Measurements from ENCODE around the gene NPTX2.

NPTX2 gene

DNA sequence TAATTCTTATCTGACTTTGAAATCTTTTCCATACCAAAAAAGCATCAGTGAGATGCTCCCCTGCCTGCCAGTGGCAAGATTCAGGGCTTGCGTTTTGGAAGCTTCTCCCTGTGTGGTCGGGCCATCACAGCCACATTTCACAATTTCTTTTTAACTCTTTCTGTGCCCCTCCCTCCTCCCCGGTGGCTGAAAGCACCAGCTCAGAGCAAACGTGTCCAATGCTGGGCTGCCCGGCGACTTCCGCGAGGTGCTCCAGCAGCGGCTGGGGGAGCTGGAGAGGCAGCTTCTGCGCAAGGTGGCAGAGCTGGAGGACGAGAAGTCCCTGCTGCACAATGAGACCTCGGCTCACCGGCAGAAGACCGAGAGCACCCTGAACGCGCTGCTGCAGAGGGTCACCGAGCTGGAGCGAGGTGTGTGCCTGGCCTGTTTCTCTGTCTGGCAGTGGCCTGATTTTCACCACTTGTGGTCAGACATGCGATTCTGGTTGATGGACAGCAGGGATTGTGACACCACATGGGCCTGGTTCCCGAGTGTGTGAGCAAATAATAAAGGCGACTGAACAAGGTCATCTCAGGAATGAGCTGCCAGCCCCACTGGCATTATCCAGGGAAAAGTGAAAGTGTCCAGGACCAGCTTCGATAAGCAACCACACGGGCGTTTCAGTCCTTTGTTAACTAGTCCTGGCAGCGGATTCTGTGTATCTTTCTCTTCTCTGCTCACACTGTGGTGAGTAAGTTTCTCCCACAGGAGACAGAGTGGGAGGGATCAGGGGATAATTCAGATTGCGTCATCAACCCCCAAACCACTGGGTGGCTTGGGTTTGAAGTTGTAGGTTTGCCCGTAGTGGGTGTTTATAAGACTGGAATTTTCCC lies 2.6 kb downstream of the NPTX2 start:
- peak; percentile 5 for DNase-seq

GRCh38 chr7:98621573-98622482 lies 4.7 kb downstream of the NPTX2 start:
- no peak for DNase-seq

- DNase-seq, result no peak
These were observed 5.8 kb downstream of the NPTX2 start for GRCh38 chr7:98622926-98623325.

- no peak for DNase-seq
These were observed 7.8 kb downstream of the NPTX2 start for GRCh38 chr7:98624846-98625420.

- no peak for DNase-seq
These were observed 9.7 kb downstream of the NPTX2 start for GRCh38 chr7:98626460-98627412.

- no peak for DNase-seq
These were observed 10.3 kb downstream of the NPTX2 start for GRCh38 chr7:98627413-98627790.

DNA sequence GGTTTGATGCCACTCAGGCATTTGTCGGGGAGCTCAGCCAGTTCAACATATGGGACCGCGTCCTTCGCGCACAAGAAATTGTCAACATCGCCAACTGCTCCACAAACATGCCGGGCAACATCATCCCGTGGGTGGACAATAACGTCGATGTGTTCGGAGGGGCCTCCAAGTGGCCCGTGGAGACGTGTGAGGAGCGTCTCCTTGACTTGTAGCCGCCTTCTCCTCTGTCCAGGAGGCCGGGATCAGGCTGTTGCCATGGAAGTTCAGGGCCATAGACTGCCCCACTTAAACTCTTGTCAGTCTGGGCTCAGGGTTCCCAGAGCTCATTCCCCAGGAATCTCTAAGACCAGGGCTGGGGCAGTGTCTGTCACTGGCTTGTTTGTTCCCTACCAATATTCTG lies 11.3 kb downstream of the NPTX2 start:
- DNase-seq, result no peak

- DNase-seq, result peak; percentile 4
These were observed 11.9 kb downstream of the NPTX2 start for GRCh38 chr7:98629001-98629431.

- DNase-seq, result no peak
These were observed 13.1 kb downstream of the NPTX2 start for GRCh38 chr7:98630149-98630548.

DNA sequence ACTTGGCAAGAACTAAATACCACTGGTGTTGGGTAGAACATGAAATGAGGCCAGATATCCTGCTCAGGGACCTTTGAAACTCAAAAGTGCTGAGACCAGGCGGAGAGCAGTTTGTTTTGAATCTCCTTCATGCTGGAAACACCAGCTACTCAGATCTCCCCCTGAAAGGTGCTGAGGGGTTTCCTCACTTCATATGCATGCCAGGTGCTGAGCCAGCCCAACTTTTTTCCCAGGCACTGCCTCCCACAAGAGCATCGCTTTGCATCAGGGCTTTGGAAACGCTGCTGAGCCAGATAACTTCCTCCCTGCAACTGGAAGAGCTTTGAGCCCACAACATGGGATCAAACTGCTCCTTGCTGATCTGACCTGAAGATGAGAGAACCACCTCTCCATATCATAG lies 13.7 kb downstream of the NPTX2 start:
- no peak for DNase-seq

DNA sequence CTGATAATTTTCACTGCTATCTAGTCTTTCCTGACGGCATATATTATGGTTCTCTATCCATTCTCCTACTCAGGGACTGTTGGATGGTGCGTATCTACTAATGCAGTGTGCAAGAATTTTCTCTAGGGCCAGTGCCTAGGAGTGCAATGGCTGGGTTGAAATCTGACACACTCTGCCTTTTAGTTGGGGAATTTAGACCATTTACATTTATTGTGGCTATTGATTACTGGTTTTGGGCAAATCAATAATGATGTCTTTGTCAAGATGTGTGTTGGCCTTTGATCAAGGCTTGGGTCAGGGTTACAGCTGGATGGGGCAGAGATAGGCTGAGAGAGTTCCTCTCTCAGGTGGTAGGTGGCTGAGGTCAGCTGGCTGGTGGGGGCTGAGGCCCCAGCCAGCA lies 21.8 kb downstream of the NPTX2 start:
- DNase-seq, result no peak

DNA sequence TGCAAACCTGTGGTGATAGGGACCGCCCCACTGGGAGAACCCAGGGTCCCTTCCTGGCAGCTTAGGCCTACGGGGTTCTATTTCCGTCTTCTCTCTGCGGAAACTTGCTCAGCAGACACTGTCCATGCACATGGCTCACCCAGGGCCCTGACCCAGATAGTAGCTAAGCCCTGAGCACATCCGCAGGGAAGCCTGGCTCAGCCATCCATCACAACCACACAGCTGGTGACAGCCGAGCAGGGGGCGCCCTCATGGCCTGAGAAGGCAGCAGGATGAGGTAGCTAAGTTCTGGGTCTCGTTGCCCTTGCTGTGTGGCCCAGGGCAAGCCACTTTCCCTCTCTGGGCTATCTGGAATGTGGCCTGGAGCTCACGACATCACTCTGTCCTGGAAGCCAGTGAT lies 23.3 kb downstream of the NPTX2 start:
- no peak for DNase-seq

- DNase-seq, result no peak
These were observed 24.8 kb downstream of the NPTX2 start for GRCh38 chr7:98641646-98642500.

- DNase-seq, result no peak
These were observed 26.3 kb downstream of the NPTX2 start for GRCh38 chr7:98643236-98643985.

GRCh38 chr7:98646465-98646864 lies 29.4 kb downstream of the NPTX2 start:
- DNase-seq, result no peak

- DNase-seq, result no peak
These were observed 30.2 kb downstream of the NPTX2 start for GRCh38 chr7:98647326-98647725.

- DNase-seq, result no peak
These were observed 34.7 kb downstream of the NPTX2 start for GRCh38 chr7:98651760-98652159.

DNA sequence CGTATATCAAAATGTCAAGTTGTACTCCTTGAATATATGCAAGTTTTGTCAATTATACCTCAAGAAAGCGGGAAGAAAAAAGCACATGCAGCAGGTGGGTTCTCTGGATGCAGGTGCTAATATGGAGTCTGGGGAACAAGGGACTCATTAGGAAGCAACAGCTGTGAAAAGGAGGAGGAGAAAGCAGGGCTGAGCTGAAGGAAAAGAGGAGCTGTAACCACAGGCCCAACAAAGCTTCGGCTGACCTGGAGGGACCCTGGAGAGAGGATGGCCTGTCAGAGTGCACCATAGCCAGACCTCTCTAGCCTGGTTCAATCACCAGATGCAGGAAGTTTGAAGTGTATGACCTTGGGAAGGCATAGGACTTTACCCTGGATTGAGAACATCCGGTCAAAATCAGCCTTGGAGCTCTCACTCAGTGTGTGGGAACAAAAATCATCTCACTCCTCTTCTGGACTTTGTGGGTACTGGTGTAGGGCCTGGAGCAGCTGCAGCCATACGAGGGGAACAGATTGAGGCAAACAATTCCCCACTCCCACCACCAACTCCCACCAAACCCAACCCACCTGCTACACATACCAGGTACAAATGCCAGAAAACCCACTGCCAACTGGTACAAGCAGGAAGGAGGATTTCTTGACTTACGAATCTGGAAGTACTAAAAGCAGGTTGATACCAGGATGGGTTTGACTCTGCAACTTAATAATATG lies 36.7 kb downstream of the NPTX2 start:
- no peak for DNase-seq

DNA sequence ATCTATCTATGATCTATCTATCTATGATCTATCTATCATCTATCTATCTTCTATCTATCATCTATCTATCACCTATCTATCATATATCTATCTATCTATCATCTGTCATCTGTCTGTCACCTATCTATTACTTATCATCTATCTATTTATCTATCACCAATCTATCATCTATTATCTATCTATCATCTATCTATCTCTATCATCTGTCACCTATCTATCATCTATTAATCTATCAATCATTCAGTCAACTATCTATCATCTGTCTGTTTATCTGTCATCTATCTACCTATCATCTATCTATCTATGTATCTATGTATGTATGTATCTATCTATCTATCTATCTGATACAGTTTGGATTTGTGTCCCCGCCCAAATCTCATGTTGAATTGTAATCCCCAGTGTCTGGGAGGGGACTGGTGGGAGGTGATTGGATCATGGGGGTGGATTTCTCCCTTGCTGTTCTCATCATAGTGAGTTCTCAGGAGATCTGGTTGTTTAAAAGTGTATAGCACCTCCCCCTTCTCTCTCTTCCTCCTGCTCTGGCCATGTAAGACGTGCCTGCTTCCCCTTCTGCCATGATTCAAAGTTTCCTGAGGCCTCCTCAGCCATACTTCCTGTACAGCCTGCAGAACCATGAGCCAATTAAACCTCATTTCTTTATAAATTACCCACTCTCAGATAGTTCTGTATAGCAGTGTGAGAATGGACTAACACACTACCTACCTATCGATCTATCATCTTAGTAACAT lies 37.6 kb downstream of the NPTX2 start:
- DNase-seq, result no peak

All from fibroblast of skin of right biceps (primary cell).